CD4-positive, alpha-beta T cell (primary cell): Measurements from ENCODE around the gene EPHA5. TPM values are rescaled to one million over a fixed set of nuclear protein-coding genes. Genes with fewer than 3 reads are reported as not detected.

Experiments used
- ATAC-seq: fragments of 200-7000 bp; cut with Tn5 transposase; one replicate; pipeline ENCODE4 v1.10.0; 2022; ENCODE audit warnings: mild to moderate bottlenecking; ENCODE audit not compliant: poor library complexity
- CTCF ChIA-PET: fragments of 350-600 bp; sonication (Branson Sonifier 250); formaldehyde crosslinking; loops from one replicate; lab custom pipeline; 2021; ENCODE audit warnings: antibody characterized with exemption, inconsistent platforms; lab: Charles Lee
- POLR2A ChIA-PET: fragments of 350-600 bp; sonication (Branson Sonifier 250); formaldehyde crosslinking; loops from one replicate; lab custom pipeline; 2021; ENCODE audit warnings: antibody characterized with exemption, inconsistent platforms; lab: Charles Lee
- DNase-seq, 14 experiments: peaks; one replicate each; pipeline ENCODE4 v3.0.0-alpha.2; 2013 to 2020; ENCODE audit warnings: mixed read lengths in 2 of 14
- H3K27ac ChIP-seq, 2 donors: one replicate each; pipeline versions ENCODE4 v1.5.1 to v1.7.0; 2013; ENCODE audit warnings: low read length in 2 of 2, low read depth in 1 of 2, mild to moderate bottlenecking in 1 of 2
- H3K27me3 ChIP-seq, 2 experiments: 1 replicate in 1 of 2; 2 replicates in 1 of 2; pipeline versions ENCODE4 v1.6.1 to v1.7.0; 2013; ENCODE audit warnings: low read length in 2 of 2, control low read depth in 1 of 2, mild to moderate bottlenecking in 1 of 2, moderate library complexity in 1 of 2; ENCODE audit not compliant: insufficient read depth in 2 of 2, control insufficient read depth in 1 of 2
- H3K36me3 ChIP-seq: one replicate; pipeline ENCODE4 v1.6.1; 2013; ENCODE audit warnings: low read length, control low read depth; ENCODE audit not compliant: insufficient read depth
- H3K4me1 ChIP-seq: one replicate; pipeline ENCODE4 v1.6.1; 2013; ENCODE audit warnings: low read length, control low read depth; ENCODE audit not compliant: insufficient read depth
- H3K4me3 ChIP-seq: one replicate; pipeline ENCODE4 v1.5.1; 2013; ENCODE audit warnings: mild to moderate bottlenecking, low read length, moderate library complexity
- H3K9me3 ChIP-seq, 2 experiments: 1 replicate in 1 of 2; 2 replicates in 1 of 2; pipeline versions ENCODE4 v1.6.1 to v1.7.0; 2013; ENCODE audit warnings: low read length in 2 of 2, mild to moderate bottlenecking in 2 of 2, control low read depth in 1 of 2, moderate library complexity in 1 of 2; ENCODE audit not compliant: control insufficient read depth in 1 of 2, insufficient read depth in 1 of 2
- H3K27ac Mint-ChIP-seq: one replicate; pipeline ENCODE4 v1.8.0; 2020; ENCODE audit warnings: mixed read lengths
- H3K27me3 Mint-ChIP-seq: one replicate; pipeline ENCODE4 v1.8.0; 2021; ENCODE audit warnings: mixed read lengths
- H3K36me3 Mint-ChIP-seq: one replicate; pipeline ENCODE4 v1.8.0; 2021; ENCODE audit warnings: low read depth, mixed read lengths
- H3K4me1 Mint-ChIP-seq: one replicate; pipeline ENCODE4 v1.8.0; 2021; ENCODE audit warnings: low read depth, mixed read lengths
- H3K4me3 Mint-ChIP-seq: one replicate; pipeline ENCODE4 v1.8.0; 2020; ENCODE audit warnings: mild to moderate bottlenecking, mixed read lengths
- H3K9me3 Mint-ChIP-seq: one replicate; pipeline ENCODE4 v1.8.0; 2020; ENCODE audit warnings: mixed read lengths
- intact Hi-C, 2 experiments: fragments of 100-400 bp; cut with DNase I in 1 of 2; cut with micrococcal nuclease in 1 of 2; formaldehyde crosslinking; loops; one replicate each; pipeline versions ENCODE4 v1.15.1 to v1.9.0; 2023 to 2025; cut with DNase I, micrococcal nuclease
- polyA plus RNA-seq, 2 donors: library from polyadenylated mRNA; unstranded; fragments of 120-200 nt; gene quantifications; one replicate each; pipeline ENCODE4 v1.2.1, GENCODE V29; 2013
- total RNA-seq, 174 experiments: library from RNA in 2 of 174; stranded (reverse) in 2 of 174; gene quantifications; one replicate each; pipeline ENCODE4 v1.2.3 and lab custom pipeline; 2021 to 2026
- TF ChIP-seq, protein P1 (sequence below): fragments of 200-600 bp; IDR thresholded peaks from one replicate; pipeline ENCODE4 v1.8.0; 2022; ENCODE audit warnings: antibody characterized with exemption, mild to moderate bottlenecking

Gene EPHA5
- not detected for total RNA-seq
- not detected for polyA plus RNA-seq (2013, experiment 1 of 2)
- 0.01 TPM for polyA plus RNA-seq (2013, experiment 2 of 2)
- 0 to 0.19 (median 0) reads per million in 172 experiments for total RNA-seq (lab: John Stamatoyannopoulos, UW)

DNA sequence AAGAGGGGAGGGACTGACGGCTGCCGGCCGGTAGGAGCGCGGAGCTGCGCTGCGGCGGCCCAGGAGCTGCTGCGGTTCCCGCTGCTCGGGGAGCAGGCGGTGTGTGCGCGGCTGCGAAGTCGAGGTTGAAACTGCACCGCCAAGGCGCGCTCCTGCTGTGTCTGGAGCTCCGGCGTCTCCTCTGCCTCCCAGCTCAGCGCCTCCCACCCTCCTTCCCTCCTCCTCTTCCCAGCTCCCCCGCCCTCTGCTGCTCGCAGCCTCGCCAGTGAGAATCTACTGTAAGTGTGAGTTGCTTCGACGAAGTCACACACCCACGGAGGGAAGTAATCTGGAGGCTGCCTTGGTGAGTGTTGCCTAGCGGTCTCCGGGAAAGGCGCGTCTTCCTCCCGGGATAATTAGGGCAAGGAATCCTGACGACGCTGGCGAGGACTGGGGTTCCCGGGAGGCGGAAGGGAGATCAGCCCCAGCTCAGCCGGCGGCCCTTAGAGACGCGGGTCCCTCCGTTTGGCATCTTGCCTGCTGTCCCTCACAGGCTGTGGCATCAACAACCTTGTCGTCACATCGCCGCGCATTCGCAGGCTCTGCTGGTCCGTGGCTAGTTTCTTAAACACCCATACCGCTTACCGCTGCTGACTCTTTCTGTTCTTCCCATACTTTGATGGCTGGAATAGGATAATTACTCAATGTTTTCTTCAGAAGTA, at the start of gene EPHA5:
TSS of gene EPHA5 (minus strand) at position 159 of the 701 bp plus-strand sequence. CDS start 747 bp downstream, outside the sequence.
- peaks cover 6 to 29% of the 10 kb centered on the region in 2 experiments for H3K9me3 ChIP-seq
- Mint-ChIP-seq H3K9me3 (peaks cover 2% of the 10 kb centered on the region), H3K4me1 (peaks cover 8% of the 10 kb centered on the region), H3K27ac (no peak within 1 kb of the TSS), H3K4me3 (no peak within 1 kb of the TSS), H3K27me3 (peaks cover 61% of the 10 kb centered on the region), H3K36me3 (no peaks in the 10 kb centered on the region)
- H3K27ac ChIP-seq: no peak within 1 kb of the TSS
- H3K27me3 ChIP-seq: peaks cover 19 to 48% of the 10 kb centered on the region in 2 experiments
- intact Hi-C loops: no loop called here
- TF ChIP-seq, protein P1, sequence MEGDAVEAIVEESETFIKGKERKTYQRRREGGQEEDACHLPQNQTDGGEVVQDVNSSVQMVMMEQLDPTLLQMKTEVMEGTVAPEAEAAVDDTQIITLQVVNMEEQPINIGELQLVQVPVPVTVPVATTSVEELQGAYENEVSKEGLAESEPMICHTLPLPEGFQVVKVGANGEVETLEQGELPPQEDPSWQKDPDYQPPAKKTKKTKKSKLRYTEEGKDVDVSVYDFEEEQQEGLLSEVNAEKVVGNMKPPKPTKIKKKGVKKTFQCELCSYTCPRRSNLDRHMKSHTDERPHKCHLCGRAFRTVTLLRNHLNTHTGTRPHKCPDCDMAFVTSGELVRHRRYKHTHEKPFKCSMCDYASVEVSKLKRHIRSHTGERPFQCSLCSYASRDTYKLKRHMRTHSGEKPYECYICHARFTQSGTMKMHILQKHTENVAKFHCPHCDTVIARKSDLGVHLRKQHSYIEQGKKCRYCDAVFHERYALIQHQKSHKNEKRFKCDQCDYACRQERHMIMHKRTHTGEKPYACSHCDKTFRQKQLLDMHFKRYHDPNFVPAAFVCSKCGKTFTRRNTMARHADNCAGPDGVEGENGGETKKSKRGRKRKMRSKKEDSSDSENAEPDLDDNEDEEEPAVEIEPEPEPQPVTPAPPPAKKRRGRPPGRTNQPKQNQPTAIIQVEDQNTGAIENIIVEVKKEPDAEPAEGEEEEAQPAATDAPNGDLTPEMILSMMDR: no peak
- ChIA-PET POLR2A (no interaction called here), CTCF (no interaction called here)
- no peak for DNase-seq
- H3K4me3 ChIP-seq: no peak within 1 kb of the TSS
- ATAC-seq: no peak
- no peaks in the 10 kb centered on the region for H3K4me1 ChIP-seq
- H3K36me3 ChIP-seq: no peaks in the 10 kb centered on the region

DNA sequence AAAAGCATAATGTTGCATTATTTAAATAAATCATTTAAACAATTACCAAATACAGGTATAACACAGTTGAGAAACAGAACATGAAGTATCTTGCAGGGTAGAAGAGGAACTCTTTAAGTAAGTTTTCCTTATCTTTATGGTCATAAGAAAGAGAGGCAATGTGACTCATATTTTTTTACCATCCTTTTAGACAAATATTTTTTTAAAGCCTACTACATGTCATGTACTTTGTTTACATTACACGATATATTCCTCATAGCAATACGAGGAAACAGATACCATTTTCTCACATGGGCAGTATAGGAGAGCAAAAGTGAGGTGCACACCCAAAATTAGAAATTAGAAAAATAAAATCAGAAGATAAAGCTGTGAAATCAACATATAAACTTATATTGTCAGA, 49.3 kb upstream of the EPHA5 start:
- Mint-ChIP-seq H3K27me3 (no peaks in the 10 kb centered on the region), H3K4me3 (no peak overlapping the region), H3K9me3 (peaks cover 15% of the 10 kb centered on the region), H3K27ac (no peak overlapping the region), H3K4me1 (no peaks in the 10 kb centered on the region), H3K36me3 (no peaks in the 10 kb centered on the region)
- H3K4me1 ChIP-seq: no peaks in the 10 kb centered on the region
- ChIA-PET CTCF (no interaction called here), POLR2A (no interaction called here)
- H3K4me3 ChIP-seq: no peak overlapping the region
- H3K9me3 ChIP-seq: peaks cover 0 to 1% of the 10 kb centered on the region in 2 experiments
- ATAC-seq (no peak), DNase-seq (no peak)
- no peaks in the 10 kb centered on the region for H3K36me3 ChIP-seq
- TF ChIP-seq, protein P1: no peak
- intact Hi-C loops: no loop called here
- no peaks in the 10 kb centered on the region for H3K27me3 ChIP-seq
- H3K27ac ChIP-seq: no peak overlapping the region

DNA sequence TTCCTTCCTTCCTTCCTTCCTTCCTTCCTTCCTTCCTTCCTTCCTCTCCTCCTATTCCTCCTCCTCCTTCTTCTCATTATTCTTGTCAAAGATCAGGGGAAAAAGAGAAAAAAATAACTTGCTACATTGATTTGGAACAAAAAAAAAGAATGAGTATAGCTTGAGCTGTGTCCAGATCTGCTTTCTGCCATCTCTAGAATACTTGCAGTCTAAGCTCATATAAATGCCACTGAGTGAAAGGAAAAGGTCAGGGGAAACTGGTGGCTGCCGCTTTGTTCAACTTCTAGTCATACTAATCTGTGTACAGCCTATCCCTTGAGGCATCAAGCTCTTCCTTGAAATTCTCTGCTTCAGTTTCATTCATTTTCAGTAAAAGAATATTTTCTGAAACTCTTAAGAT, 28.3 kb upstream of the EPHA5 start:
- H3K4me1 ChIP-seq: no peaks in the 10 kb centered on the region
- H3K36me3 Mint-ChIP-seq: no peaks in the 10 kb centered on the region
- no peaks in the 10 kb centered on the region for H3K4me1 Mint-ChIP-seq
- H3K4me3 Mint-ChIP-seq: no peak overlapping the region
- H3K27me3 Mint-ChIP-seq: no peaks in the 10 kb centered on the region
- no peaks in the 10 kb centered on the region for H3K36me3 ChIP-seq
- H3K27ac ChIP-seq: no peak overlapping the region
- no peak overlapping the region for H3K27ac Mint-ChIP-seq
- intact Hi-C loops: no loop called here
- H3K27me3 ChIP-seq: no peaks in the 10 kb centered on the region
- H3K4me3 ChIP-seq: no peak overlapping the region
- TF ChIP-seq, protein P1: no peak
- ATAC-seq (no peak), DNase-seq (no peak)
- peaks cover 2% of the 10 kb centered on the region for H3K9me3 Mint-ChIP-seq
- peaks cover 2 to 4% of the 10 kb centered on the region in 2 experiments for H3K9me3 ChIP-seq
- ChIA-PET CTCF (no interaction called here), POLR2A (no interaction called here)
